HG02571 (cell line): ENCODE results near the gene HSH2D.
"Not testable (repeated sequence)": the region's sequence is repeated elsewhere in the genome, so short reads cannot be mapped to it uniquely, and the experiment has no call there.

ENCODE experiments used
- ATAC-seq: cut with Tn5 transposase; IDR thresholded peaks from one replicate; pipeline ENCODE4 v1.9.1; 2021; ENCODE audit warnings: mild to moderate bottlenecking, moderate library complexity; ENCODE audit not compliant: unreplicated experiment

Gene HSH2D

GRCh38 chr19:16154557-16154956, 11.1 kb downstream of the HSH2D start:
- no peak for ATAC-seq

- ATAC-seq: no peak
These were observed 11.6 kb downstream of the HSH2D start for GRCh38 chr19:16155128-16155527.

- ATAC-seq: no peak
These were observed 13.4 kb downstream of the HSH2D start for GRCh38 chr19:16156904-16157303.

- ATAC-seq: no peak
These were observed 14.1 kb downstream of the HSH2D start for GRCh38 chr19:16157601-16158000.

GRCh38 chr19:16159655-16160054, 16.2 kb downstream of the HSH2D start:
- no peak for ATAC-seq

- ATAC-seq: no peak
These were observed 17.0 kb downstream of the HSH2D start for GRCh38 chr19:16160445-16160942.

GRCh38 chr19:16160943-16161560, 17.6 kb downstream of the HSH2D start:
- no peak for ATAC-seq

- ATAC-seq: no peak
These were observed 18.4 kb downstream of the HSH2D start for GRCh38 chr19:16161840-16162239.

- ATAC-seq: no peak
These were observed 20.9 kb downstream of the HSH2D start for GRCh38 chr19:16164222-16164890.

GRCh38 chr19:16166417-16166816, 22.9 kb downstream of the HSH2D start:
- ATAC-seq: no peak

GRCh38 chr19:16167055-16167454, 23.6 kb downstream of the HSH2D start:
- no peak for ATAC-seq

- no peak for ATAC-seq
These were observed 25.1 kb downstream of the HSH2D start for GRCh38 chr19:16168465-16169081.

GRCh38 chr19:16170134-16170533, 26.6 kb downstream of the HSH2D start:
- ATAC-seq: no peak

- no peak for ATAC-seq
These were observed 32.5 kb downstream of the HSH2D start for GRCh38 chr19:16175954-16176353.

- ATAC-seq: not testable (repeated sequence)
These were observed 35.4 kb downstream of the HSH2D start for GRCh38 chr19:16178866-16179265.

GRCh38 chr19:16180611-16181010, 37.1 kb downstream of the HSH2D start:
- ATAC-seq: no peak

GRCh38 chr19:16184665-16185122, 41.2 kb downstream of the HSH2D start:
- no peak for ATAC-seq

GRCh38 chr19:16185123-16185767, 41.8 kb downstream of the HSH2D start, which contains the start of gene FAM32A:
Gene FAM32A, plus strand, starts transcription at chr19:16185410. Its CDS starts 33 bp downstream, at chr19:16185443.
- peak; percentile 86 for ATAC-seq

GRCh38 chr19:16185768-16186123, 42.3 kb downstream of the HSH2D start:
- no peak for ATAC-seq

- ATAC-seq: no peak
These were observed 45.0 kb downstream of the HSH2D start for GRCh38 chr19:16188521-16188920.

GRCh38 chr19:16190198-16190597, 46.7 kb downstream of the HSH2D start:
- no peak for ATAC-seq
